NCI-H2227 (cell line): ENCODE data around the gene LAS1L.
"Not testable (repeated sequence)": the region's sequence is repeated elsewhere in the genome, so short reads cannot be mapped to it uniquely, and the experiment has no call there.

ENCODE experiments used
- DNase-seq: peaks from one replicate; lab custom pipeline; 2025; ENCODE audit not compliant: unreplicated experiment; lab: John Stamatoyannopoulos, UW

LAS1L gene

DNA sequence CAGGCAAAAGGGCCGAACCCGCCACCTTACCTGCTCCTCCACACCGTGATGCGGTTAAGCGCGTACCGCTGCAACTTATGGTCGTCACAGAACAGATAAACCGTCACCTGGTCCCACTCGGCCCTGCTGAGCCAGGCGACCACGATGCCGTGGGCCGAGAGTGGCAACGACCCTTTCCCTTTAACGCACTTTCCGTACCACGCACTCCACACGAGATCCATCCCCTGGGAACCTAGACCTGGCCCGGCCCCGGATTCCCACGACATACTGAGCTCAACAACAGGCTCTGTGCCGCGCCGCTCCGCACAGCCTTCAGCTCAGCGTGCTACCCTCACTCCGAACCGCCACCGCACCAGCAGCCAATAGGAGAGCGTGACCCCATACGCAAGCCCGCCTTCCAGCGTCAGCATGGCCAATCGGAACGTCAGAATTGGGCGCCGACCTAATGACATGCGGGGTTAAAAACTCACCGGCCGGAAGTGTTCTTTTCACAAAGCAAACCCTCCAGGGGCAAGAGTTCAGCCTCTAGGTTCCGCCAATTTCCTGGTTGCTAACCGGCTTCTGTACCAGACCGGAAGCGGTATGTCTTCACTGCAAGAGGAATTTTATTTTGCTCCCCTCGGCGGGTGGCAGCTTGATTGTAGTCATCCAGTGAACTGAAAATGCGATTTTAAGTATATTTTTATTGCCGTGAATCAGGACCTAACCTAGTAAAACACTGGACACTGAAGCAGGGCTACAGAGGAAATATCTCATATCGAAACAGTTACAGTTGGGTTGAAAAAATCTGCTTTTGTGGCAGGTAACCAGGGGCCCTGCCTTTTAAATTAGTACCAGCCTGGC is at the start of gene LAS1L:
LAS1L (minus strand) TSS at position 338 of the 843 bp plus-strand sequence; CDS start at position 266, 72 bp downstream.
- peak; percentile 98 for DNase-seq

GRCh38 chrX:65582450-65583082 is 48.0 kb upstream of the LAS1L start:
- DNase-seq: no peak

- peak; percentile 74 for DNase-seq
These were observed 47.2 kb upstream of the LAS1L start for GRCh38 chrX:65581661-65582339.

- DNase-seq: no peak
These were observed 43.8 kb upstream of the LAS1L start for GRCh38 chrX:65578346-65578745.

DNA sequence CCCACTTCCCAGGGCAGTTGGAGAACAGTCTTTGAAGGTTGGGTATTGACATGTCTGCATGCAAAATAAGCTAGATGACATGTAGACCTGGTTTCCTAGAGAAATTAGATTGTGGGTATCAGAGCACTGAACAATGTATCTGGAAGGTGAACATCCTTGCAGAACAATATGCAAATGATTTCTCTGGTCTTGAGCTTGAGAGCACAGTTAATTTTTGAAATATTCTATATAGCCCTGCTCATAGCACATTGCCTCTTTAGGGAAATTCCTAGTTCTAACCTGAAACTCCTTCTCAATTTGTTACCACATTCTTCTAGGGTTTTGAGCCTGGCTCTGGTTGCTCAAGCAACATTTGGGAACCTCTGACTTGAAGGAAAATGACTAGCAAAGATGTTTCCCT is 41.6 kb upstream of the LAS1L start:
- DNase-seq: no peak

GRCh38 chrX:65575022-65575421 is 40.4 kb upstream of the LAS1L start:
- no peak for DNase-seq

- DNase-seq: no peak
These were observed 39.8 kb upstream of the LAS1L start for GRCh38 chrX:65574356-65574755.

DNA sequence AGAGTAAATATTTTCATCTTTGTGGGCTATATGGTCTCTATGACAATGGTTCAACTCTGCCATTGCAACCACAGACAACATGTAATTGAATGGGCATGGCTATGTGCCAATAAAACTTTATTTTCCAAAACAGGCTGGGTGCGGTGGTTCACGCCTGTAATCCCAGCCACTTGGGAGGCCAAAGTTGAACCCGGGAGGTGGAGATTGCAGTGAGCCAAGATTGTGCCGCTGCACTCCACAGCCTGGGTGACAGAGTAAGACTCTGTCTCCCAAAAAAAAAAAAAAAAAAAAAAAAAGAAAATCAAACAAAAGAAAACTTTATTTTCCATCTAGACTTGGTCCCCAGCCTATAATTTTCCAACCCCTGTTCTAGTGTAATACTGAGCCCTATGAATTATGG is 38.4 kb upstream of the LAS1L start:
- no peak for DNase-seq

GRCh38 chrX:65562850-65563249 is 28.3 kb upstream of the LAS1L start:
- DNase-seq: not testable (repeated sequence)

- DNase-seq: no peak
These were observed 17.1 kb upstream of the LAS1L start for GRCh38 chrX:65551489-65552339.

GRCh38 chrX:65551086-65551485 is 16.5 kb upstream of the LAS1L start:
- DNase-seq: no peak

GRCh38 chrX:65545456-65545855 is 10.9 kb upstream of the LAS1L start:
- no peak for DNase-seq

- no peak for DNase-seq
These were observed 2.6 kb upstream of the LAS1L start for GRCh38 chrX:65537229-65537628.

GRCh38 chrX:65536291-65536690 is 1.7 kb upstream of the LAS1L start:
- DNase-seq: no peak

DNA sequence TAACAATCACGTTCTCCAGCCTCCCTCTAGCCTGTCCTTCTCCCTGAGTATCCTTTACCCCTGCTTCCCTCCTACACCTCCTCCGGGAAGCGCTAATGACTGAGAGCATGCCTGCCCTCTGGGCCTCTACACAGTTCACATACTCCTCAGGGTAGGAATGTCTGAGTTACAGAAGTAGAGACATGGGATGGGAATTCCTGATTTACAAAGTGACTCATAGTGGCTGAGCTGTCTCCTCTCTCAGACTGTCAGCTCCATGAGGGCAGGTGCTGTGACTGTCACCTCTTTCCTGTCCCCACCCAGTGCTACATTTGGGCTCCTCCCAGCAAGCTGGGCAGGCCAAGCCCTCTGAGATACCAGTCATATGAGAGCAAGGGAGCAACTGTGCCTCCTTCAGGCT is 2.6 kb downstream of the LAS1L start:
- DNase-seq: no peak

GRCh38 chrX:65528705-65529340 is 5.8 kb downstream of the LAS1L start:
- DNase-seq: peak; percentile 59

DNA sequence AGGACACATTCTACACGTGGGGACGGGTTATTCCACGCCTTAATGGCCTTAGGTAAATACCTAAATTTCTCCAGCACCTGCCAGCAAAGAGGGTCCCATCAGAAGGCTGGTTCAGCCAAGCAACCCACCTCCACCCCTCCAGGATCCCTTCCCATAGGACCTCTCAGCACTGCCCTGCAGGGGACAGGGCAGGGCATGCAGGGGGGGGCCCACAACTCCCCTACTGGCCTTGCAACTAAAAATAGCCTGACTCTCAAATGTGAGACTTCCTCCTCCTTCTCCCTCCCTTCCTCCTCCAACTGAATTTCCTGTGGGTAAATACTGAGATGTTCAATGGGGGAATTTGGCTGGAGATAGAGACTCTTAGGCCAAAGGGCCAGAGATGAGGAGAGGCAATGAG is 6.3 kb downstream of the LAS1L start:
- no peak for DNase-seq

- DNase-seq: no peak
These were observed 10.4 kb downstream of the LAS1L start for GRCh38 chrX:65524139-65524538.

- DNase-seq: no peak
These were observed 11.7 kb downstream of the LAS1L start for GRCh38 chrX:65522739-65523372.

DNA sequence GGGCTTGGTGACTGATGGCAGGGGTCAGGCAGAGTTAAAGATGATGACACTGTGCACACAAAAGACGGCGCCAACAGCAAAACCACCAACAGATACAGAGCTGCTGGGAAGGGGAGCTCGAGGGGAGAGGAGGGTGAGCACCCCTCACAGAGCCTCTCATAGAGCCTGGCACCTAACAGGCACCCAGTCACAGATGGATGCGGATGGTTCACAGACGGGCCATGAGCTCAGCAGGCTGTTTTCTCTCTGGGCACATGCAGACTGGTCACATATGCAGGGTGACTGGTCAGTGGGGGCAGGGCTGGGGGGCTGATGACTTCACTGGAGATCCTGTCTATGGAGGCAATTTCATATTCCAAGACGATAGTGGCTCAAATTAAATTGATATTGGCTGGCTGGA is 15.1 kb downstream of the LAS1L start:
- DNase-seq: not testable (repeated sequence)
